Stomach (tissue), 4 donors: Measurements from ENCODE around the gene NCBP2L.

Source experiments
- CTCF ChIP-seq, 7 experiments: fragments of 450-650 bp in 4 of 7; fragments of 200-600 bp in 3 of 7; sonication (generic) in 3 of 7; IDR thresholded peaks; one replicate each; pipeline ENCODE4 v1.5.1; 2016 to 2019; ENCODE audit warnings: antibody characterized with exemption in 7 of 7, control low read depth in 2 of 7, mild to moderate bottlenecking in 1 of 7
- EP300 ChIP-seq: sonication (generic); formaldehyde crosslinking; IDR thresholded peaks from one replicate; pipeline ENCODE4 v1.6.1; 2017; ENCODE audit warnings: antibody characterized with exemption
- POLR2A ChIP-seq, 4 donors: fragments of 450-650 bp; IDR thresholded peaks; one replicate each; pipeline ENCODE4 v1.6.1; 2016; ENCODE audit warnings: antibody characterized with exemption in 4 of 4, control low read depth in 2 of 4, mild to moderate bottlenecking in 1 of 4, moderate library complexity in 1 of 4
- POLR2AphosphoS5 ChIP-seq, 3 donors: sonication (generic); formaldehyde crosslinking; IDR thresholded peaks; one replicate each; pipeline ENCODE4 v1.6.1; 2016; ENCODE audit warnings: antibody characterized with exemption in 3 of 3

GRCh38 chrX:107743995-107744394, 33.5 kb upstream of the NCBP2L start:
- TF ChIP-seq CTCF (IDR thresholded peaks at IDR 0.05): no peak
- TF ChIP-seq EP300: no peak
- TF ChIP-seq POLR2A (IDR thresholded peaks at IDR 0.05): no peak
- TF ChIP-seq POLR2AphosphoS5 (IDR thresholded peaks at IDR 0.05): no peak
